GM12864 (cell line): Measurements from ENCODE around the gene STK11IP.

Source experiments
- DNase-seq: peaks from one replicate; pipeline ENCODE4 v3.0.0-alpha.2; 2011; ENCODE audit warnings: low read depth
- H3K4me3 ChIP-seq: 2 replicates; pipeline ENCODE4 v1.5.1; 2011; ENCODE audit warnings: mild to moderate bottlenecking, low read depth, low read length, control low read depth
- TF ChIP-seq, protein P1 (sequence below): IDR thresholded peaks from 2 replicates; pipeline ENCODE4 v1.5.1; 2011; ENCODE audit warnings: low read depth, mild to moderate bottlenecking, moderate library complexity, low read length, control low read depth, inconsistent platforms; ENCODE audit errors: missing control alignments

STK11IP gene

DNA sequence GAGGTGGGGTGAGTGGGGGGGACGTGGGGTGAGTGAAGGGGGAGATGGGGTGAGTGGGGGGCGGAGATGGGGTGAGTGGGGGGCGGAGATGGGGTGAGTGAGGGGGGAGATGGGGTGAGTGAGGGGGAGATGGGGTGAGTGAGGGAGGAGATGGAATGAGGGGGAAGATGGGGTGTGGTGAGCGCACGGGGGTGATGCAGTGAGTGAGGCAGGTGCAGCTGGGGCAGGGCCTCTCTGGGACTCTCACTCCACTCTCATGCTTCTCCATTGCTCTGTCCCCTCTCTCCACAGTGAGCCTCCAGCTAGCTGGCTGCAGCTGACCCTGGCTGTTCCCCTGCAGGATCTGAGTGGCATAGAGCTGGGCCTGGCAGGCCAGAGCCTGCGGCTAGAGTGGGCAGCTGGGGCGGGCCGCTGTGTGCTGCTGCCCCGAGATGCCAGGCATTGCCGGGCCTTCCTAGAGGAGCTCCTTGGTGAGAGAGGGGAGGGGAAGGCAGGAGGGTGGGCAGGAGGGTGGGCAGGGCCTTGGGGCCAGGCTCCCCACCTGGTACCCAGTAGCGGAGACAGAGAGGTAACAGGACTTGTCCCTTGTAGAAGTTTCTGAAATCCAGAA lies 15.9 kb downstream of the STK11IP start:
- DNase-seq = no peak
- no peak overlapping the region for H3K4me3 ChIP-seq
- TF ChIP-seq, protein P1, sequence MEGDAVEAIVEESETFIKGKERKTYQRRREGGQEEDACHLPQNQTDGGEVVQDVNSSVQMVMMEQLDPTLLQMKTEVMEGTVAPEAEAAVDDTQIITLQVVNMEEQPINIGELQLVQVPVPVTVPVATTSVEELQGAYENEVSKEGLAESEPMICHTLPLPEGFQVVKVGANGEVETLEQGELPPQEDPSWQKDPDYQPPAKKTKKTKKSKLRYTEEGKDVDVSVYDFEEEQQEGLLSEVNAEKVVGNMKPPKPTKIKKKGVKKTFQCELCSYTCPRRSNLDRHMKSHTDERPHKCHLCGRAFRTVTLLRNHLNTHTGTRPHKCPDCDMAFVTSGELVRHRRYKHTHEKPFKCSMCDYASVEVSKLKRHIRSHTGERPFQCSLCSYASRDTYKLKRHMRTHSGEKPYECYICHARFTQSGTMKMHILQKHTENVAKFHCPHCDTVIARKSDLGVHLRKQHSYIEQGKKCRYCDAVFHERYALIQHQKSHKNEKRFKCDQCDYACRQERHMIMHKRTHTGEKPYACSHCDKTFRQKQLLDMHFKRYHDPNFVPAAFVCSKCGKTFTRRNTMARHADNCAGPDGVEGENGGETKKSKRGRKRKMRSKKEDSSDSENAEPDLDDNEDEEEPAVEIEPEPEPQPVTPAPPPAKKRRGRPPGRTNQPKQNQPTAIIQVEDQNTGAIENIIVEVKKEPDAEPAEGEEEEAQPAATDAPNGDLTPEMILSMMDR = no peak

DNA sequence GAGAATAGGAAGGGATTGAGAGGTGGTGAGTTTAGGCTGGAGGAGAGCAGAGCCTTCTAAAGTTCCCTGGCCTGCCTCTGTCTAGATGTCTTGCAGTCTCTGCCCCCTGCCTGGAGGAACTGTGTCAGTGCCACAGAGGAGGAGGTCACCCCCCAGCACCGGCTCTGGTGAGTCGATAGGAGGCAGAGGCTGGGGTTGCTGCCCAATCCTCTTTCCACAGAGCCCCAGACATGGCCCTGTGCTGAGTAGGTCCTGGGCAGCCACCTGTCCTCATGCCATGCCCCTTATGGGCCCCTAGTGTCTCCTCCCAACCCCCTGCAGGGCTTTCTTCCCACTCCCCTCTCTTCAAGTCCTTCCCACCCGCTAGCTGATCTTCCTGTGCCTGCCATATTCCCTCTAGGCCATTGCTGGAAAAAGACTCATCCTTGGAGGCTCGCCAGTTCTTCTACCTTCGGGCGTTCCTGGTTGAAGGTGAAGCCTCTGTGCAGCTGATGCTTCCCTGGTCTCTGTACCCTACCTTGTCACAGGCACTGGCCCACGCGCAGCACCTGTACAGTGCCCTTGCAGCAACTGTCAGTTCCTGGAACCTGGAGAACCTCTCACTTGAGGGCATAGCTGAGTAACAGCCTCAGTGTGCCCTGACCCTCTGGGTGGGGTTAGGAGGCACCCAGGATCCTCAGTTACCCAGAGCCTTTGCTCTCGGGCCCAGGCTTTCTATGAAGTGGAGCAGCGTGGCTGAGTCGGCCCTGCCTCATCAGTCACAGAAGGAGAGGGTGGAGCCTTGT lies 16.6 kb downstream of the STK11IP start:
- DNase-seq = no peak
- TF ChIP-seq, protein P1 = no peak
- H3K4me3 ChIP-seq = no peak overlapping the region

DNA sequence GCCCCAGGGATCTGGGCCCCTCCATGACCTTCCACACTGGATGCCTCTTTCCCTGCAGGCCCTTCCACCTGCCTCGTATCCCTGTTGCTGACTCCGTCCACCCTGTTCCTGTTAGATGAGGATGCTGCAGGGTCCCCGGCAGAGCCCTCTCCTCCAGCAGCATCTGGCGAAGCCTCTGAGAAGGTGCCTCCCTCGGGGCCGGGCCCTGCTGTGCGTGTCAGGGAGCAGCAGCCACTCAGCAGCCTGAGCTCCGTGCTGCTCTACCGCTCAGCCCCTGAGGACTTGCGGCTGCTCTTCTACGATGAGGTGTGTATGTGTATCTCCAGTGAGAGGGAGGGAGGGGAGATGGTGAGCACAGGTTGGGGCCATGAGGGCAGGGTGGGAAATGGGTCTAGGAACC lies 17.4 kb downstream of the STK11IP start:
- no peak overlapping the region for H3K4me3 ChIP-seq
- DNase-seq = no peak
- TF ChIP-seq, protein P1 = no peak

DNA sequence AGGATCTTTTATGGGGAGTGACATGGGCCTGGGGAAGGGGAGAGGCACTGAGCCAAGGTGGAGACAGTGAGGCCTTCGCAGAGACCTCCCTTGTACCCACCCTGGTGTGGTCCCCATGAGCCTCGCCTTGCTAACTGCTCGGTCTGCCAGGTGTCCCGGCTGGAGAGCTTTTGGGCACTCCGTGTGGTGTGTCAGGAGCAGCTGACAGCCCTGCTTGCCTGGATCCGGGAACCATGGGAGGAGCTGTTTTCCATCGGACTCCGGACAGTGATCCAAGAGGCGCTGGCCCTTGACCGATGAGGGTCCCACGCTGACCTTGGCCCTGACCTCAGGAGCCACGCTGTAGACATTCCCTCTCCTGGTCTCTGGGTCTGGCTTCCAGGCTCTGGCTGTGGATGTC lies 18.2 kb downstream of the STK11IP start:
- TF ChIP-seq, protein P1 = no peak
- DNase-seq = no peak
- H3K4me3 ChIP-seq = no peak overlapping the region

DNA sequence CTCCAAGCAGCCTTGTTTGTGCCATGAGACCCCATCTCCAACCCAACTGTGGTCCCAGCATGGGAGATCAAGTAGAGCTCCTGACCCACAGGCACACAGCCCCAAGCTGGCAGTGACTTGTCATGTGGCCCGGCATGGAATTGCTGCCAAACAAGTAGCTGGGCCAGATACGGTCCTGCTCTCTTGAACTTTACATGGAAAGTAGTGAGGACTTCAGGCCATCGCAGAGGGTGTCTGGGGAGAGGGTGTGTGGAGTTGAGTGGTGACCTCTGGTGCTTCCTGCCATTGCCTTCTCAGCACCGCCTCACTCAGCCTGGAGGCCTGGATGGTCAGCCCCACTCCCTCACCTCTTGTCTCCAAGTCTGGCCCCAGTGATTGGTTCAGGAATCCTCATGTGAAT lies 18.9 kb downstream of the STK11IP start:
- no peak for DNase-seq
- no peak overlapping the region for H3K4me3 ChIP-seq
- TF ChIP-seq, protein P1 = no peak

DNA sequence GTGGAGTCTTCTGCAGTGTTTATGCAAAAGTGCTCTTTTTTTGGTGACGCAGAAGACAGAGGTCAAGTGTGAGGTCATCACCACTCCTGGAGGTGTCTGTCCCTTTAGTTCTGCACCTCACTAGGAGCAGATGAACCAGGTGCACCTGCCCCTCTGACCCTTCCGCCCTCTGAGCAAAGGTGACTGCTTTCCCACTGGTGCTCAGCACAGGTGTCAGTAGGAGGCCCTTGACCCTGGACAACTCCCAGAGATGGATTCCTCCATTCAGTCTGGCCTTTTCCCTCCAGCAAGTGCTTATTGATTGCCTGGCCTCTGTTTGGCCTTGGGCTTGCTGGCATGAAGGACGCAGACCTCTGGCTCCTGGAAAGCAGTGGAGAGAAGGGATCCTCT lies 21.1 kb downstream of the STK11IP start:
- TF ChIP-seq, protein P1 = no peak
- DNase-seq = no peak
- H3K4me3 ChIP-seq = no peak overlapping the region

DNA sequence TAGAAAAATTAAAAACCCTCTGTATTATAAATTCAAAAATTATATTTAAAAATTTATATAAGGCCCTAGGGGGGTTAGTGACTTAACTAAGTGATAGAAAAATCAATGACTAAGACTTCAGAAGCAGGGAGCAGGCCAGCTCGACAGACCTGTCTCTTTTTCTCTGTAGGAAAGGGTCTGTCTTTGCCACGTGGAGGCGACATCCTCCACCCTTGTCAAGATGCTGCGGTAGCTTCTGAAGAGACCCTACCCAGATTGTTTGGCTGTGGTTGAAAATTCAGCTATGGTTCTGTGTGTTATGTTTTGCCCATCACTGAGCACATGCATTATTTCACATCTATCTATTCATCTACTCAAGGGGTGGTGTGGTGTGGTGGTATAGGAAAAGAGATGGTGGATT lies 21.6 kb downstream of the STK11IP start:
- no peak for DNase-seq

More for the DNA sequence above, 21.6 kb downstream of the STK11IP start:
- TF ChIP-seq, protein P1 = no peak
- no peak overlapping the region for H3K4me3 ChIP-seq
